ENCODE data around the gene KCTD3. TPM values are rescaled to one million over a fixed set of nuclear protein-coding genes. Genes with fewer than 3 reads are reported as not detected.

Gene KCTD3
- total RNA-seq, 1 donor = 48.9 TPM

DNA sequence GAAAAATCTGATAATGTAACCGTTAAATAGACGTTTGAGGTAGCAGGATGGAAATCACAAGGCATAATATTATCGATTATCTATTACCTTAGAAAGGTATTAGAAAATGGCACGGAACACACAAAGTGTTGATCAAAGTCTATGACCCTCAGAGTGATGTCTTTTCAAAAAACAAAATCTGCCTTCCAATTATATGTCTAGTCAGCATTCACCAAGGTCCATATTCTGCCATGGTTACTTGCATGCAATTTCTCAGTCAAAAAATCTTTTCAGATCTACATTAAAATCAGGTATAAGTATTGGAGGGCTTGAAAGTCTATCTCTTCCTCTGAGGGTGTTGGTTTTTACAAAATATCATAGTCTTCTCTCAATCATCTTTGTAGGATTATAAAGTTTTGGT lies 81.9 kb downstream of the KCTD3 start:
- Histone ChIP-seq H3K36me3 (ENCODE audit: insufficient read depth, low read length) (no peaks in the 10 kb centered on the region), H3K27ac (ENCODE audit: low read depth, low read length) (no peak overlapping the region), H2AFZ (ENCODE audit: low read length) (no peak overlapping the region), H3K4me3 (ENCODE audit: insufficient read depth, low read length) (no peak overlapping the region), H3K9me3 (ENCODE audit: low read depth, low read length) (no peaks in the 10 kb centered on the region), H3K27me3 (ENCODE audit: insufficient read depth, low read length) (peaks cover 2% of the 10 kb centered on the region), H3K79me2 (ENCODE audit: insufficient read depth, low read length) (no peaks in the 10 kb centered on the region), H3K4me1 (ENCODE audit: insufficient read depth, low read length) (no peaks in the 10 kb centered on the region), H3K4me2 (ENCODE audit: insufficient read depth, low read length) (no peak overlapping the region), H4K20me1 (ENCODE audit: insufficient read depth, low read length) (no peaks in the 10 kb centered on the region)
- TF ChIP-seq, protein P1, sequence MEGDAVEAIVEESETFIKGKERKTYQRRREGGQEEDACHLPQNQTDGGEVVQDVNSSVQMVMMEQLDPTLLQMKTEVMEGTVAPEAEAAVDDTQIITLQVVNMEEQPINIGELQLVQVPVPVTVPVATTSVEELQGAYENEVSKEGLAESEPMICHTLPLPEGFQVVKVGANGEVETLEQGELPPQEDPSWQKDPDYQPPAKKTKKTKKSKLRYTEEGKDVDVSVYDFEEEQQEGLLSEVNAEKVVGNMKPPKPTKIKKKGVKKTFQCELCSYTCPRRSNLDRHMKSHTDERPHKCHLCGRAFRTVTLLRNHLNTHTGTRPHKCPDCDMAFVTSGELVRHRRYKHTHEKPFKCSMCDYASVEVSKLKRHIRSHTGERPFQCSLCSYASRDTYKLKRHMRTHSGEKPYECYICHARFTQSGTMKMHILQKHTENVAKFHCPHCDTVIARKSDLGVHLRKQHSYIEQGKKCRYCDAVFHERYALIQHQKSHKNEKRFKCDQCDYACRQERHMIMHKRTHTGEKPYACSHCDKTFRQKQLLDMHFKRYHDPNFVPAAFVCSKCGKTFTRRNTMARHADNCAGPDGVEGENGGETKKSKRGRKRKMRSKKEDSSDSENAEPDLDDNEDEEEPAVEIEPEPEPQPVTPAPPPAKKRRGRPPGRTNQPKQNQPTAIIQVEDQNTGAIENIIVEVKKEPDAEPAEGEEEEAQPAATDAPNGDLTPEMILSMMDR (IDR thresholded peaks at IDR 0.05; ENCODE audit: extremely low read depth, low read depth, low read length) = no peak
- DNase-seq (ENCODE audit: insufficient read length, low spot score, missing footprints) = no peak

DNA sequence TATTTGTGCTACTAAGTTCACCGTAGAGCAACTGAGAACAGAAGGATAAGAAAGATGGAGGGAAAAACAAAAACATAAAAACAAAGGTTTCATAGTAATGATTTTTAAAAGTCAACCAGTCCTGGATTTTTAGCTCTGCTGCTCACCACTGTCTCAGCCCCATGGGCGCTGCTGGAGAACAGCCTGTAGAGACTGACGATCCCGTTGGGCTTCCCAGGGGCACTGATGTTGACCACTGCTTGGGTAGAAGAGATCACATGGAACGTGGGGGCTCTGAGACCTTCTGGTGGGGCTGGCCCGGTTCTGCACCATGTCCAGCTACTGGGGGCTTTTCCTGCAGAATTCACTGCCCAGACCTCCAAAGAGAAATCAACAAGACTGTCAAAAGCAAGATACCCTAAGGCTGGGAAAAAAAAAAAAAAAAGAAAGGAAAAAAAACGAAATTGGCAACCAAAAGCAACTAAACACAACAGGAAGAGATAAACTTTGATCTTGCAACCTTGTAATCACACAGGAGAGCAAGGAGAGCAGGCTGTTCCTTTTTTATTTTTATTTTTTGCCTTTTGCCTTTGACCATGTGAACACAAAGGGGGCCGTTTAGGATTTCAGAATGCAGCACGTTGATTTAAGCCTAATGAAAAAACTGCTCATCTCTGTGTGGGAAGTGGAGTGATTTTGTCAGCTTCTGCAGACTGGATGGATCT lies 83.5 kb downstream of the KCTD3 start:
- DNase-seq (ENCODE audit: insufficient read length, low spot score, missing footprints) = no peak
- no peaks in the 10 kb centered on the region for H3K79me2 ChIP-seq (ENCODE audit: insufficient read depth, low read length)
- no peak overlapping the region for H3K4me2 ChIP-seq (ENCODE audit: insufficient read depth, low read length)
- H3K27me3 ChIP-seq (ENCODE audit: insufficient read depth, low read length) = peaks cover 2% of the 10 kb centered on the region
- H3K4me3 ChIP-seq (ENCODE audit: insufficient read depth, low read length) = no peak overlapping the region
- no peak overlapping the region for H2AFZ ChIP-seq (ENCODE audit: low read length)
- no peaks in the 10 kb centered on the region for H3K4me1 ChIP-seq (ENCODE audit: insufficient read depth, low read length)
- no peaks in the 10 kb centered on the region for H3K9me3 ChIP-seq (ENCODE audit: low read depth, low read length)
- TF ChIP-seq, protein P1 (IDR thresholded peaks at IDR 0.05; ENCODE audit: extremely low read depth, low read depth, low read length) = no peak
- no peaks in the 10 kb centered on the region for H3K36me3 ChIP-seq (ENCODE audit: insufficient read depth, low read length)
- H4K20me1 ChIP-seq (ENCODE audit: insufficient read depth, low read length) = no peaks in the 10 kb centered on the region
- H3K27ac ChIP-seq (ENCODE audit: low read depth, low read length) = no peak overlapping the region

DNA sequence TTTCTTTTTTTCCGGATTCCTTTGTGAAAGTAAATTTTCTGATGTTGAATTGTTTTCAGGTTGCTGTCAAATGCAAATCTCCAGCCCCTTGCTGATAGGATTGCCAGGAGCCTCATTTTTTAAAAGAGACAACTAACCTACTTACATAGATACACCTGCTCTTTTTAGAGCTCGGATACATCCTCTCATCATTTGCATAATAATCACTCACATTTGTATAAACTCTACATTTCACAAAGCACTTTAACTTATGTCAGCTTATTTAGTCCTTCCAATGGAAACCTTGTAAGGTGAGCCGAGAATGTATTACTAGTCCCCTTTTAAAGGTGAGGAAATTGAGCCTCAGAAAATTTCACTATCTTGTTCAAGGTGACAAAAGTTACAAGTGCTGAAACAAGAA lies 84.8 kb downstream of the KCTD3 start:
- no peaks in the 10 kb centered on the region for H3K9me3 ChIP-seq (ENCODE audit: low read depth, low read length)
- H3K4me3 ChIP-seq (ENCODE audit: insufficient read depth, low read length) = no peak overlapping the region
- no peak for DNase-seq (ENCODE audit: insufficient read length, low spot score, missing footprints)
- no peak overlapping the region for H3K27ac ChIP-seq (ENCODE audit: low read depth, low read length)
- no peaks in the 10 kb centered on the region for H4K20me1 ChIP-seq (ENCODE audit: insufficient read depth, low read length)
- H2AFZ ChIP-seq (ENCODE audit: low read length) = no peak overlapping the region
- peaks cover 2% of the 10 kb centered on the region for H3K27me3 ChIP-seq (ENCODE audit: insufficient read depth, low read length)
- no peak overlapping the region for H3K4me2 ChIP-seq (ENCODE audit: insufficient read depth, low read length)
- no peaks in the 10 kb centered on the region for H3K36me3 ChIP-seq (ENCODE audit: insufficient read depth, low read length)
- no peaks in the 10 kb centered on the region for H3K79me2 ChIP-seq (ENCODE audit: insufficient read depth, low read length)
- TF ChIP-seq, protein P1 (IDR thresholded peaks at IDR 0.05; ENCODE audit: extremely low read depth, low read depth, low read length) = no peak
- H3K4me1 ChIP-seq (ENCODE audit: insufficient read depth, low read length) = no peaks in the 10 kb centered on the region

DNA sequence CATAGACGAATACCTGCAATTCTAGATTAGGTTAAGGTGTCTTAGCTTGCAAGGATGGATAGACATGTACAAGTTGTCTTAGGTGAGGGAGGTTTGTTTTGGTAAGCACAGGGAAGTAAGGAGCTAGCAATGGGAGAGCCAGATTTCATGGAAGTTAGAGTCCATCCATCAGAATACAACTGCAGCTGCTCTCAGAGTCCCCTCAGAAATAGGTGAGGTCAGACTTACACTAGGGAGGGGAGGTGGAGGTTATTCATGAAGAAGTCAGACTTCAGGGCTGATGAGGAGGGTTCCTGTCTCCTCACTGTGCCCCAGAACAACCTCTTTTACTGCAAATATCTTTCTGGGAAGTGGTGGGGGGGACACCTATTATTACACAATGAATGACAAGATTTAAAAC lies 85.3 kb downstream of the KCTD3 start:
- Histone ChIP-seq H3K36me3 (ENCODE audit: insufficient read depth, low read length) (no peaks in the 10 kb centered on the region), H3K4me2 (ENCODE audit: insufficient read depth, low read length) (no peak overlapping the region), H3K27me3 (ENCODE audit: insufficient read depth, low read length) (peaks cover 2% of the 10 kb centered on the region), H2AFZ (ENCODE audit: low read length) (no peak overlapping the region), H3K4me1 (ENCODE audit: insufficient read depth, low read length) (no peaks in the 10 kb centered on the region), H3K9me3 (ENCODE audit: low read depth, low read length) (no peaks in the 10 kb centered on the region), H3K27ac (ENCODE audit: low read depth, low read length) (no peak overlapping the region), H3K4me3 (ENCODE audit: insufficient read depth, low read length) (no peak overlapping the region), H3K79me2 (ENCODE audit: insufficient read depth, low read length) (no peaks in the 10 kb centered on the region), H4K20me1 (ENCODE audit: insufficient read depth, low read length) (no peaks in the 10 kb centered on the region)
- no peak for DNase-seq (ENCODE audit: insufficient read length, low spot score, missing footprints)
- TF ChIP-seq, protein P1 (IDR thresholded peaks at IDR 0.05; ENCODE audit: extremely low read depth, low read depth, low read length) = no peak
